Smooth muscle cell (in vitro differentiated cells): ENCODE measurements around the gene DNAJC1. TPM values are rescaled to one million over a fixed set of nuclear protein-coding genes. Genes with fewer than 3 reads are reported as not detected.

Source experiments
- DNase-seq: peaks from one replicate; lab custom pipeline; 2025; ENCODE audit not compliant: unreplicated experiment; lab: John Stamatoyannopoulos, UW
- H2AFZ ChIP-seq: fragments of 200-600 bp; sonication (generic); 2 replicates; pipeline ENCODE4 v1.6.0; 2016; ENCODE audit warnings: antibody characterized with exemption, low read depth, mild to moderate bottlenecking
- H3F3A ChIP-seq: fragments of 200-600 bp; sonication (generic); 2 replicates; pipeline ENCODE4 v1.6.0; 2017; ENCODE audit warnings: antibody characterized with exemption, low read depth
- H3K27ac ChIP-seq: fragments of 200-600 bp; sonication (generic); 2 replicates; pipeline ENCODE4 v1.5.1; 2016; ENCODE audit warnings: low read depth, mild to moderate bottlenecking
- H3K27me3 ChIP-seq: fragments of 200-600 bp; sonication (generic); 2 replicates; pipeline ENCODE4 v1.6.1; 2016; ENCODE audit warnings: low read depth, mild to moderate bottlenecking
- H3K36me3 ChIP-seq: fragments of 200-600 bp; sonication (generic); 2 replicates; pipeline ENCODE4 v1.5.1; 2016; ENCODE audit warnings: low read depth
- H3K4me1 ChIP-seq: fragments of 200-600 bp; sonication (generic); 2 replicates; pipeline ENCODE4 v1.5.1; 2016; ENCODE audit warnings: low read depth
- H3K4me2 ChIP-seq: fragments of 200-600 bp; sonication (generic); 2 replicates; pipeline ENCODE4 v1.6.0; 2016; ENCODE audit warnings: mild to moderate bottlenecking
- H3K4me3 ChIP-seq: fragments of 200-600 bp; sonication (generic); 2 replicates; pipeline ENCODE4 v1.5.1; 2016; ENCODE audit warnings: mild to moderate bottlenecking
- H3K79me2 ChIP-seq: fragments of 200-600 bp; sonication (generic); 2 replicates; pipeline ENCODE4 v1.6.0; 2016; ENCODE audit warnings: low read depth, mild to moderate bottlenecking
- H3K9ac ChIP-seq: fragments of 200-600 bp; sonication (generic); 2 replicates; pipeline ENCODE4 v1.6.0; 2016; ENCODE audit warnings: low read depth
- H3K9me3 ChIP-seq: fragments of 200-600 bp; sonication (generic); replicated peaks from 2 replicates; pipeline ENCODE4 v1.5.1; 2016; ENCODE audit warnings: low read depth
- H4K20me1 ChIP-seq: fragments of 200-600 bp; sonication (generic); 2 replicates; pipeline ENCODE4 v1.6.0; 2016; ENCODE audit warnings: low read depth
- CTCF ChIP-seq: fragments of 200-600 bp; sonication (generic); IDR thresholded peaks from 2 replicates; pipeline ENCODE4 v1.5.1; 2017; ENCODE audit warnings: borderline replicate concordance, mild to moderate bottlenecking, antibody characterized with exemption; ENCODE audit not compliant: insufficient read depth, poor library complexity, severe bottlenecking
- WGBS: methylation state at CpG from one replicate; pipeline ENCODE4 v1.1.7; 2016; ENCODE audit warnings: low lambda C conversion rate; 5-methylcytosine and 5-hydroxymethylcytosine counted together
- polyA plus RNA-seq: library from polyadenylated mRNA; unstranded; fragments of >200 nt; fragmentation: Nextera tagmentation; extraction: Ambion mirVana; gene quantifications from 2 replicates; pipeline ENCODE4 v1.2.1, GENCODE V29; 2016
- total RNA-seq: library from RNA; depleted of rRNA; stranded (reverse); fragments of >200 nt; gene quantifications from 2 replicates; pipeline ENCODE4 v1.2.3, GENCODE V29; 2014

The DNAJC1 gene
- total and polyA plus RNA-seq, 2 experiments from 2014 or later, result 67.0 to 88.5 TPM

- Histone ChIP-seq H3K4me2 (peak overlapping the region; percentile 81), H3K4me3 (peak overlapping the region; percentile 29)
- 1% methylated on average over 2 of the region's 2 CpGs for WGBS
These were observed 76.6 kb downstream of the DNAJC1 start for GRCh38 chr10:21926949-21927348.

GRCh38 chr10:21926358-21926925 lies 77.1 kb downstream of the DNAJC1 start:
- Histone ChIP-seq H3K9ac (no peak overlapping the region), H4K20me1 (peaks cover 22% of the 10 kb centered on the region), H3K27ac (peak overlapping the region; percentile 84), H3K4me3 (peak overlapping the region; percentile 29), H3F3A (peaks cover 21% of the 10 kb centered on the region), H3K4me1 (peaks cover 37% of the 10 kb centered on the region), H3K27me3 (no peaks in the 10 kb centered on the region), H2AFZ (no peak overlapping the region), H3K4me2 (peak overlapping the region; percentile 81), H3K79me2 (peaks cover 26% of the 10 kb centered on the region), H3K9me3 (no peaks in the 10 kb centered on the region), H3K36me3 (no peaks in the 10 kb centered on the region)
- no peak for TF ChIP-seq CTCF
- DNase-seq, result no peak

More at GRCh38 chr10:21926949-21927348, 76.6 kb downstream of the DNAJC1 start:
- no peaks in the 10 kb centered on the region for H3K36me3 ChIP-seq
- H2AFZ ChIP-seq, result no peak overlapping the region
- peaks cover 37% of the 10 kb centered on the region for H3K4me1 ChIP-seq
- H3K27me3 ChIP-seq, result no peaks in the 10 kb centered on the region
- H3F3A ChIP-seq, result peaks cover 21% of the 10 kb centered on the region
- H3K27ac ChIP-seq, result peak overlapping the region; percentile 84
- H3K9ac ChIP-seq, result peak overlapping the region; percentile 37
- no peaks in the 10 kb centered on the region for H3K9me3 ChIP-seq
- peaks cover 22% of the 10 kb centered on the region for H4K20me1 ChIP-seq
- no peak for DNase-seq
- H3K79me2 ChIP-seq, result peaks cover 29% of the 10 kb centered on the region
- no peak for TF ChIP-seq CTCF

- TF ChIP-seq CTCF, result no peak
- peaks cover 22% of the 10 kb centered on the region for H4K20me1 ChIP-seq
- no peak overlapping the region for H3K9ac ChIP-seq
- peaks cover 20% of the 10 kb centered on the region for H3K79me2 ChIP-seq
- H3K36me3 ChIP-seq, result no peaks in the 10 kb centered on the region
- peaks cover 21% of the 10 kb centered on the region for H3F3A ChIP-seq
- no peaks in the 10 kb centered on the region for H3K27me3 ChIP-seq
- no peak overlapping the region for H3K4me2 ChIP-seq
- no peak for DNase-seq
- WGBS, result 94% methylated on average over 6 of the region's 6 CpGs
- peak overlapping the region; percentile 84 for H3K27ac ChIP-seq
- no peaks in the 10 kb centered on the region for H3K9me3 ChIP-seq
- H2AFZ ChIP-seq, result no peak overlapping the region
- peaks cover 37% of the 10 kb centered on the region for H3K4me1 ChIP-seq
- H3K4me3 ChIP-seq, result no peak overlapping the region
These were observed 77.7 kb downstream of the DNAJC1 start for GRCh38 chr10:21925851-21926250.

GRCh38 chr10:21924511-21924910 lies 79.0 kb downstream of the DNAJC1 start:
- no peaks in the 10 kb centered on the region for H3K27me3 ChIP-seq
- H4K20me1 ChIP-seq, result peaks cover 22% of the 10 kb centered on the region
- H3K9me3 ChIP-seq, result no peaks in the 10 kb centered on the region
- peaks cover 35% of the 10 kb centered on the region for H3K4me1 ChIP-seq
- H3K79me2 ChIP-seq, result peaks cover 19% of the 10 kb centered on the region
- no peaks in the 10 kb centered on the region for H3K36me3 ChIP-seq
- H2AFZ ChIP-seq, result no peak overlapping the region
- H3K27ac ChIP-seq, result no peak overlapping the region
- TF ChIP-seq CTCF, result no peak
- H3K4me3 ChIP-seq, result no peak overlapping the region
- no peak for DNase-seq
- H3K9ac ChIP-seq, result no peak overlapping the region
- no peak overlapping the region for H3K4me2 ChIP-seq
- H3F3A ChIP-seq, result peaks cover 21% of the 10 kb centered on the region
